GM23338 (cell line): ENCODE data around the gene PPP1R7. TPM values are rescaled to one million over a fixed set of nuclear protein-coding genes. Genes with fewer than 3 reads are reported as not detected.

ENCODE experiments used
- ATAC-seq: fragments of 200-7000 bp; cut with Tn5 transposase; 3 replicates; pipeline ENCODE4 v1.9.1; 2020
- DNase-seq: peaks from one replicate; pipeline ENCODE4 v3.0.0-alpha.2; 2015; ENCODE audit warnings: low spot score
- H2AFZ ChIP-seq: fragments of 200-600 bp; sonication (generic); 2 replicates; pipeline ENCODE4 v1.8.0; 2016; ENCODE audit warnings: antibody characterized with exemption, mild to moderate bottlenecking, moderate library complexity
- H3F3A ChIP-seq: fragments of 200-600 bp; sonication (generic); replicated peaks from 2 replicates; pipeline ENCODE4 v1.8.0; 2017; ENCODE audit warnings: antibody characterized with exemption, mixed run types, low read depth
- H3K27ac ChIP-seq: fragments of 200-600 bp; sonication (generic); 2 replicates; pipeline ENCODE4 v1.6.1; 2016; ENCODE audit warnings: low read depth
- H3K27me3 ChIP-seq: fragments of 200-600 bp; sonication (generic); 2 replicates; pipeline ENCODE4 v1.8.0; 2016; ENCODE audit warnings: mild to moderate bottlenecking, mixed run types, moderate library complexity; ENCODE audit not compliant: insufficient read depth
- H3K36me3 ChIP-seq: fragments of 200-600 bp; sonication (generic); 2 replicates; pipeline ENCODE4 v1.8.0; 2016; ENCODE audit warnings: mild to moderate bottlenecking; ENCODE audit not compliant: insufficient read depth
- H3K4me1 ChIP-seq: fragments of 200-600 bp; sonication (generic); 2 replicates; pipeline ENCODE4 v1.8.0; 2016; ENCODE audit warnings: mild to moderate bottlenecking, moderate library complexity; ENCODE audit not compliant: insufficient read depth
- H3K4me2 ChIP-seq: fragments of 200-600 bp; sonication (generic); 2 replicates; pipeline ENCODE4 v1.7.1; 2017; ENCODE audit warnings: mixed run types
- H3K4me3 ChIP-seq: fragments of 200-600 bp; sonication (generic); 2 replicates; pipeline ENCODE4 v1.6.1; 2016; ENCODE audit warnings: mixed run types
- H3K79me2 ChIP-seq: fragments of 200-600 bp; sonication (generic); replicated peaks from 2 replicates; pipeline ENCODE4 v1.8.0; 2017; ENCODE audit warnings: mild to moderate bottlenecking; ENCODE audit not compliant: insufficient read depth
- H3K9me2 ChIP-seq: fragments of 200-600 bp; sonication (generic); 2 replicates; pipeline ENCODE4 v1.8.0; 2017; ENCODE audit not compliant: insufficient read depth
- H4K20me1 ChIP-seq: fragments of 200-600 bp; sonication (generic); replicated peaks from 2 replicates; pipeline ENCODE4 v1.8.0; 2017; ENCODE audit warnings: mild to moderate bottlenecking; ENCODE audit not compliant: insufficient read depth
- H3K27ac Mint-ChIP-seq: 2 replicates; pipeline ENCODE4 v1.8.0; 2020; ENCODE audit warnings: inconsistent platforms, mild to moderate bottlenecking, moderate library complexity, mixed read lengths
- H3K27me3 Mint-ChIP-seq: 3 replicates; pipeline ENCODE4 v1.8.0; 2022; ENCODE audit warnings: low read depth, mild to moderate bottlenecking, moderate library complexity, mixed read lengths, inconsistent platforms; ENCODE audit not compliant: insufficient read depth, poor library complexity
- H3K36me3 Mint-ChIP-seq: 3 replicates; pipeline ENCODE4 v1.8.0; 2021; ENCODE audit warnings: low read depth, mild to moderate bottlenecking, inconsistent platforms, moderate library complexity, mixed read lengths
- H3K4me1 Mint-ChIP-seq: 3 replicates; pipeline ENCODE4 v1.8.0; 2020; ENCODE audit warnings: mild to moderate bottlenecking, inconsistent platforms, mixed read lengths
- H3K4me3 Mint-ChIP-seq: 3 replicates; pipeline ENCODE4 v1.8.0; 2021; ENCODE audit warnings: moderate library complexity, mild to moderate bottlenecking, inconsistent platforms, mixed read lengths
- H3K9me3 Mint-ChIP-seq: 3 replicates; pipeline ENCODE4 v1.8.0; 2020; ENCODE audit warnings: moderate library complexity, mild to moderate bottlenecking, inconsistent platforms, mixed read lengths
- CREB1 ChIP-seq: fragments of 250-450 bp; sonication (Bioruptor Pico); IDR thresholded peaks from 2 replicates; pipeline ENCODE4 v1.5.0; 2020; ENCODE audit warnings: low read depth, mild to moderate bottlenecking, moderate library complexity
- EZH2 ChIP-seq: fragments of 200-600 bp; sonication (generic); IDR thresholded peaks from one replicate; pipeline ENCODE4 v1.8.0; 2017; ENCODE audit warnings: antibody characterized with exemption, mild to moderate bottlenecking, low read depth; ENCODE audit not compliant: unreplicated experiment
- EZH2phosphoT487 ChIP-seq: fragments of 200-600 bp; sonication (generic); IDR thresholded peaks from one replicate; pipeline ENCODE4 v1.8.1; 2018; ENCODE audit warnings: antibody characterized with exemption; ENCODE audit not compliant: unreplicated experiment
- JUNB ChIP-seq: IDR thresholded peaks from one replicate; pipeline ENCODE4 v1.6.1; 2016; ENCODE audit warnings: antibody characterized with exemption; ENCODE audit not compliant: unreplicated experiment
- NANOG ChIP-seq: IDR thresholded peaks from 2 replicates; pipeline ENCODE4 v1.6.1; 2016; ENCODE audit warnings: antibody characterized with exemption, borderline replicate concordance
- POLR2AphosphoS5 ChIP-seq: IDR thresholded peaks from 2 replicates; pipeline ENCODE4 v1.6.1; 2016; ENCODE audit warnings: antibody characterized with exemption, low read depth
- STAT1 ChIP-seq: IDR thresholded peaks from one replicate; pipeline ENCODE4 v1.6.1; 2016; ENCODE audit warnings: antibody characterized with exemption; ENCODE audit not compliant: unreplicated experiment
- ZNF114 ChIP-seq: fragments of 250-450 bp; sonication (Bioruptor Pico); IDR thresholded peaks from 2 replicates; pipeline ENCODE4 v1.5.0; 2020; ENCODE audit warnings: mild to moderate bottlenecking, moderate library complexity
- ZNF331 ChIP-seq: fragments of 250-450 bp; sonication (Bioruptor Pico); IDR thresholded peaks from 2 replicates; pipeline ENCODE4 v1.5.0; 2020; ENCODE audit warnings: low read depth, mild to moderate bottlenecking, moderate library complexity
- polyA plus RNA-seq: library from polyadenylated mRNA; unstranded; fragments of >200 nt; fragmentation: Nextera tagmentation; extraction: Ambion mirVana; gene quantifications from 2 replicates; pipeline ENCODE4 v1.2.1, GENCODE V29; 2016
- total RNA-seq: library from RNA; depleted of rRNA; stranded (reverse); fragments of >200 nt; shearing (Covaris generic); gene quantifications from 2 replicates; pipeline ENCODE4 v1.2.3, GENCODE V29; 2014
- TF ChIP-seq, protein P1 (sequence below), 2 experiments: fragments of 200-600 bp in 1 of 2; sonication (generic) in 1 of 2; conservative IDR thresholded peaks; 2 replicates each; pipeline versions ENCODE4 v1.5.1 to v1.6.1; 2016 to 2017; ENCODE audit warnings: antibody characterized with exemption in 2 of 2, low read depth in 2 of 2, mild to moderate bottlenecking in 2 of 2, moderate library complexity in 1 of 2
- TF ChIP-seq, protein P2 (sequence below): fragments of 250-450 bp; sonication (Bioruptor Pico); IDR thresholded peaks from 2 replicates; pipeline ENCODE4 v1.5.0; 2020; ENCODE audit warnings: mild to moderate bottlenecking, moderate library complexity
- TF ChIP-seq, protein P3 (sequence below): IDR thresholded peaks from 2 replicates; pipeline ENCODE4 v1.6.1; 2016; ENCODE audit warnings: antibody characterized with exemption
- TF ChIP-seq, protein P4 (sequence below): IDR thresholded peaks from one replicate; pipeline ENCODE4 v1.6.1; 2018; ENCODE audit warnings: antibody characterized with exemption; ENCODE audit not compliant: unreplicated experiment

The PPP1R7 gene
- total and polyA plus RNA-seq, 2 experiments from 2014 or later = 48.2 to 94.3 TPM

DNA sequence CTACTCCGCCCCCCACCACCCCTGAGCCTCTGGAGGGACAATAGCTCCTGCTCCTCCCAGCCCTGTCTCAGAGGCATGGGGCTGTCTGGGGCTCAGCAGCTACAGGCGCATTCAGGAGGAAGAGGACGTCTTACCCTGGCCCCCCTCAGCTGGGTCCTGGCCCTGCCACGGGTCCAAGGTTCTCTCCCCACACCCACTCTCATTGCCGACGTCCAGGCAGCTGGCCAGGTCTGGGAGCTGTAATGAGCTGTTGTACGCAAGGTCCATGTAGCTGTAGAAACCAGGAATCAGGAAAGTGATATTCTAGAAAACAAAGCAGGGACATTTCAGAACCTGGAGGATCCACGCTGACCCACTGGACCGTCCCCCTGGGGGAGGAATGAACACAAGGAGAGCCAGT, 14.5 kb upstream of the PPP1R7 start:
- no peak overlapping the region for H3K4me2 ChIP-seq
- H3F3A ChIP-seq = no peaks in the 10 kb centered on the region
- H3K4me1 ChIP-seq = no peaks in the 10 kb centered on the region
- H3K9me2 ChIP-seq = no peaks in the 10 kb centered on the region
- no peaks in the 10 kb centered on the region for H3K9me3 Mint-ChIP-seq
- ATAC-seq = no peak
- no peaks in the 10 kb centered on the region for H3K4me1 Mint-ChIP-seq
- no peak overlapping the region for H3K27ac Mint-ChIP-seq
- no peaks in the 10 kb centered on the region for H3K27me3 ChIP-seq
- no peaks in the 10 kb centered on the region for H3K27me3 Mint-ChIP-seq
- no peak overlapping the region for H3K4me3 Mint-ChIP-seq
- no peak overlapping the region for H2AFZ ChIP-seq
- TF ChIP-seq EZH2 (no peak), POLR2AphosphoS5 (no peak), ZNF331 (CRISPR knock-in tag) (no peak), ZNF114 (CRISPR knock-in tag) (no peak), STAT1 (no peak), NANOG (no peak), EZH2phosphoT487 (no peak), JUNB (no peak), CREB1 (CRISPR knock-in tag) (no peak)
- TF ChIP-seq, protein P1, sequence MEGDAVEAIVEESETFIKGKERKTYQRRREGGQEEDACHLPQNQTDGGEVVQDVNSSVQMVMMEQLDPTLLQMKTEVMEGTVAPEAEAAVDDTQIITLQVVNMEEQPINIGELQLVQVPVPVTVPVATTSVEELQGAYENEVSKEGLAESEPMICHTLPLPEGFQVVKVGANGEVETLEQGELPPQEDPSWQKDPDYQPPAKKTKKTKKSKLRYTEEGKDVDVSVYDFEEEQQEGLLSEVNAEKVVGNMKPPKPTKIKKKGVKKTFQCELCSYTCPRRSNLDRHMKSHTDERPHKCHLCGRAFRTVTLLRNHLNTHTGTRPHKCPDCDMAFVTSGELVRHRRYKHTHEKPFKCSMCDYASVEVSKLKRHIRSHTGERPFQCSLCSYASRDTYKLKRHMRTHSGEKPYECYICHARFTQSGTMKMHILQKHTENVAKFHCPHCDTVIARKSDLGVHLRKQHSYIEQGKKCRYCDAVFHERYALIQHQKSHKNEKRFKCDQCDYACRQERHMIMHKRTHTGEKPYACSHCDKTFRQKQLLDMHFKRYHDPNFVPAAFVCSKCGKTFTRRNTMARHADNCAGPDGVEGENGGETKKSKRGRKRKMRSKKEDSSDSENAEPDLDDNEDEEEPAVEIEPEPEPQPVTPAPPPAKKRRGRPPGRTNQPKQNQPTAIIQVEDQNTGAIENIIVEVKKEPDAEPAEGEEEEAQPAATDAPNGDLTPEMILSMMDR (conservative IDR thresholded peaks at IDR 0.05; ENCODE audit: low read depth in 2 of 2) = no peak
- TF ChIP-seq, protein P2, sequence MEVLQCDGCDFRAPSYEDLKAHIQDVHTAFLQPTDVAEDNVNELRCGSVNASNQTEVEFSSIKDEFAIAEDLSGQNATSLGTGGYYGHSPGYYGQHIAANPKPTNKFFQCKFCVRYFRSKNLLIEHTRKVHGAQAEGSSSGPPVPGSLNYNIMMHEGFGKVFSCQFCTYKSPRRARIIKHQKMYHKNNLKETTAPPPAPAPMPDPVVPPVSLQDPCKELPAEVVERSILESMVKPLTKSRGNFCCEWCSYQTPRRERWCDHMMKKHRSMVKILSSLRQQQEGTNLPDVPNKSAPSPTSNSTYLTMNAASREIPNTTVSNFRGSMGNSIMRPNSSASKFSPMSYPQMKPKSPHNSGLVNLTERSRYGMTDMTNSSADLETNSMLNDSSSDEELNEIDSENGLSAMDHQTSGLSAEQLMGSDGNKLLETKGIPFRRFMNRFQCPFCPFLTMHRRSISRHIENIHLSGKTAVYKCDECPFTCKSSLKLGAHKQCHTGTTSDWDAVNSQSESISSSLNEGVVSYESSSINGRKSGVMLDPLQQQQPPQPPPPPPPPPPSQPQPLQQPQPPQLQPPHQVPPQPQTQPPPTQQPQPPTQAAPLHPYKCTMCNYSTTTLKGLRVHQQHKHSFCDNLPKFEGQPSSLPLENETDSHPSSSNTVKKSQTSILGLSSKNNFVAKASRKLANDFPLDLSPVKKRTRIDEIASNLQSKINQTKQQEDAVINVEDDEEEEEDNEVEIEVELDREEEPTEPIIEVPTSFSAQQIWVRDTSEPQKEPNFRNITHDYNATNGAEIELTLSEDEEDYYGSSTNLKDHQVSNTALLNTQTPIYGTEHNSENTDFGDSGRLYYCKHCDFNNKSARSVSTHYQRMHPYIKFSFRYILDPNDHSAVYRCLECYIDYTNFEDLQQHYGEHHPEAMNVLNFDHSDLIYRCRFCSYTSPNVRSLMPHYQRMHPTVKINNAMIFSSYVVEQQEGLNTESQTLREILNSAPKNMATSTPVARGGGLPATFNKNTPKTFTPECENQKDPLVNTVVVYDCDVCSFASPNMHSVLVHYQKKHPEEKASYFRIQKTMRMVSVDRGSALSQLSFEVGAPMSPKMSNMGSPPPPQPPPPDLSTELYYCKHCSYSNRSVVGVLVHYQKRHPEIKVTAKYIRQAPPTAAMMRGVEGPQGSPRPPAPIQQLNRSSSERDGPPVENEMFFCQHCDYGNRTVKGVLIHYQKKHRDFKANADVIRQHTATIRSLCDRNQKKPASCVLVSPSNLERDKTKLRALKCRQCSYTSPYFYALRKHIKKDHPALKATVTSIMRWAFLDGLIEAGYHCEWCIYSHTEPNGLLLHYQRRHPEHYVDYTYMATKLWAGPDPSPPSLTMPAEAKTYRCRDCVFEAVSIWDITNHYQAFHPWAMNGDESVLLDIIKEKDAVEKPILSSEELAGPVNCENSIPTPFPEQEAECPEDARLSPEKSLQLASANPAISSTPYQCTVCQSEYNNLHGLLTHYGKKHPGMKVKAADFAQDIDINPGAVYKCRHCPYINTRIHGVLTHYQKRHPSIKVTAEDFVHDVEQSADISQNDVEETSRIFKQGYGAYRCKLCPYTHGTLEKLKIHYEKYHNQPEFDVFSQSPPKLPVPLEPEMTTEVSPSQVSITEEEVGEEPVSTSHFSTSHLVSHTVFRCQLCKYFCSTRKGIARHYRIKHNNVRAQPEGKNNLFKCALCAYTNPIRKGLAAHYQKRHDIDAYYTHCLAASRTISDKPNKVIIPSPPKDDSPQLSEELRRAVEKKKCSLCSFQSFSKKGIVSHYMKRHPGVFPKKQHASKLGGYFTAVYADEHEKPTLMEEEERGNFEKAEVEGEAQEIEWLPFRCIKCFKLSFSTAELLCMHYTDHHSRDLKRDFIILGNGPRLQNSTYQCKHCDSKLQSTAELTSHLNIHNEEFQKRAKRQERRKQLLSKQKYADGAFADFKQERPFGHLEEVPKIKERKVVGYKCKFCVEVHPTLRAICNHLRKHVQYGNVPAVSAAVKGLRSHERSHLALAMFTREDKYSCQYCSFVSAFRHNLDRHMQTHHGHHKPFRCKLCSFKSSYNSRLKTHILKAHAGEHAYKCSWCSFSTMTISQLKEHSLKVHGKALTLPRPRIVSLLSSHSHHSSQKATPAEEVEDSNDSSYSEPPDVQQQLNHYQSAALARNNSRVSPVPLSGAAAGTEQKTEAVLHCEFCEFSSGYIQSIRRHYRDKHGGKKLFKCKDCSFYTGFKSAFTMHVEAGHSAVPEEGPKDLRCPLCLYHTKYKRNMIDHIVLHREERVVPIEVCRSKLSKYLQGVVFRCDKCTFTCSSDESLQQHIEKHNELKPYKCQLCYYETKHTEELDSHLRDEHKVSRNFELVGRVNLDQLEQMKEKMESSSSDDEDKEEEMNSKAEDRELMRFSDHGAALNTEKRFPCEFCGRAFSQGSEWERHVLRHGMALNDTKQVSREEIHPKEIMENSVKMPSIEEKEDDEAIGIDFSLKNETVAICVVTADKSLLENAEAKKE (CRISPR knock-in tag) = no peak
- TF ChIP-seq, protein P3, sequence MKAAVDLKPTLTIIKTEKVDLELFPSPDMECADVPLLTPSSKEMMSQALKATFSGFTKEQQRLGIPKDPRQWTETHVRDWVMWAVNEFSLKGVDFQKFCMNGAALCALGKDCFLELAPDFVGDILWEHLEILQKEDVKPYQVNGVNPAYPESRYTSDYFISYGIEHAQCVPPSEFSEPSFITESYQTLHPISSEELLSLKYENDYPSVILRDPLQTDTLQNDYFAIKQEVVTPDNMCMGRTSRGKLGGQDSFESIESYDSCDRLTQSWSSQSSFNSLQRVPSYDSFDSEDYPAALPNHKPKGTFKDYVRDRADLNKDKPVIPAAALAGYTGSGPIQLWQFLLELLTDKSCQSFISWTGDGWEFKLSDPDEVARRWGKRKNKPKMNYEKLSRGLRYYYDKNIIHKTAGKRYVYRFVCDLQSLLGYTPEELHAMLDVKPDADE = no peak
- TF ChIP-seq, protein P4, sequence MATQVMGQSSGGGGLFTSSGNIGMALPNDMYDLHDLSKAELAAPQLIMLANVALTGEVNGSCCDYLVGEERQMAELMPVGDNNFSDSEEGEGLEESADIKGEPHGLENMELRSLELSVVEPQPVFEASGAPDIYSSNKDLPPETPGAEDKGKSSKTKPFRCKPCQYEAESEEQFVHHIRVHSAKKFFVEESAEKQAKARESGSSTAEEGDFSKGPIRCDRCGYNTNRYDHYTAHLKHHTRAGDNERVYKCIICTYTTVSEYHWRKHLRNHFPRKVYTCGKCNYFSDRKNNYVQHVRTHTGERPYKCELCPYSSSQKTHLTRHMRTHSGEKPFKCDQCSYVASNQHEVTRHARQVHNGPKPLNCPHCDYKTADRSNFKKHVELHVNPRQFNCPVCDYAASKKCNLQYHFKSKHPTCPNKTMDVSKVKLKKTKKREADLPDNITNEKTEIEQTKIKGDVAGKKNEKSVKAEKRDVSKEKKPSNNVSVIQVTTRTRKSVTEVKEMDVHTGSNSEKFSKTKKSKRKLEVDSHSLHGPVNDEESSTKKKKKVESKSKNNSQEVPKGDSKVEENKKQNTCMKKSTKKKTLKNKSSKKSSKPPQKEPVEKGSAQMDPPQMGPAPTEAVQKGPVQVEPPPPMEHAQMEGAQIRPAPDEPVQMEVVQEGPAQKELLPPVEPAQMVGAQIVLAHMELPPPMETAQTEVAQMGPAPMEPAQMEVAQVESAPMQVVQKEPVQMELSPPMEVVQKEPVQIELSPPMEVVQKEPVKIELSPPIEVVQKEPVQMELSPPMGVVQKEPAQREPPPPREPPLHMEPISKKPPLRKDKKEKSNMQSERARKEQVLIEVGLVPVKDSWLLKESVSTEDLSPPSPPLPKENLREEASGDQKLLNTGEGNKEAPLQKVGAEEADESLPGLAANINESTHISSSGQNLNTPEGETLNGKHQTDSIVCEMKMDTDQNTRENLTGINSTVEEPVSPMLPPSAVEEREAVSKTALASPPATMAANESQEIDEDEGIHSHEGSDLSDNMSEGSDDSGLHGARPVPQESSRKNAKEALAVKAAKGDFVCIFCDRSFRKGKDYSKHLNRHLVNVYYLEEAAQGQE = no peak
- H3K36me3 ChIP-seq = peaks cover 15% of the 10 kb centered on the region
- no peak for DNase-seq
- H4K20me1 ChIP-seq = no peaks in the 10 kb centered on the region
- H3K79me2 ChIP-seq = no peaks in the 10 kb centered on the region
- peaks cover 58% of the 10 kb centered on the region for H3K36me3 Mint-ChIP-seq
- H3K27ac ChIP-seq = no peak overlapping the region
- no peak overlapping the region for H3K4me3 ChIP-seq
